B cell (primary cell): ENCODE measurements around the gene DAG1. TPM values are rescaled to one million over a fixed set of nuclear protein-coding genes. Genes with fewer than 3 reads are reported as not detected.

Experiments
- ATAC-seq: fragments of 200-7000 bp; cut with Tn5 transposase; one replicate; pipeline ENCODE4 v1.10.0; 2021; ENCODE audit warnings: low read depth, mild to moderate bottlenecking, moderate number of reproducible peaks, moderate library complexity
- CTCF ChIA-PET: fragments of 350-600 bp; sonication (Branson Sonifier 250); formaldehyde crosslinking; loops from one replicate; lab custom pipeline; 2021; ENCODE audit warnings: antibody characterized with exemption, inconsistent platforms; lab: Charles Lee
- POLR2A ChIA-PET: fragments of 350-600 bp; sonication (Branson Sonifier 250); formaldehyde crosslinking; loops from one replicate; lab custom pipeline; 2021; ENCODE audit warnings: antibody characterized with exemption; lab: Charles Lee
- DNase-seq: peaks from one replicate; pipeline ENCODE4 v3.0.0; 2013
- H2AFZ ChIP-seq: 2 replicates; pipeline ENCODE4 v1.6.1; 2012; ENCODE audit warnings: mild to moderate bottlenecking, low read depth, low read length; ENCODE audit not compliant: insufficient read depth, poor library complexity, severe bottlenecking
- H3K27ac ChIP-seq, 2 donors: 1 replicate in 1 of 2; 2 replicates in 1 of 2; pipeline ENCODE4 v1.5.1; 2012 to 2013; ENCODE audit warnings: low read length in 2 of 2, mild to moderate bottlenecking in 2 of 2, moderate library complexity in 1 of 2
- H3K27me3 ChIP-seq, 4 experiments: fragments of 200-600 bp in 1 of 4; sonication (generic) in 1 of 4; replicated peaks in 1 of 4; 1 replicate in 2 of 4; 2 replicates in 2 of 4; pipeline versions ENCODE4 v1.6.1 to v1.7.0; 2013 to 2016; ENCODE audit warnings: low read length in 3 of 4, mild to moderate bottlenecking in 2 of 4, mixed read lengths in 1 of 4, moderate library complexity in 1 of 4; ENCODE audit not compliant: insufficient read depth in 4 of 4, control insufficient read depth in 3 of 4; ENCODE audit errors: control extremely low read depth in 1 of 4
- H3K36me3 ChIP-seq, 2 experiments: replicated peaks in 1 of 2; 1 replicate in 1 of 2; 2 replicates in 1 of 2; pipeline versions ENCODE4 v1.6.1 to v1.7.1; 2013; ENCODE audit warnings: low read length in 1 of 2; ENCODE audit not compliant: insufficient read depth in 2 of 2, control insufficient read depth in 1 of 2; ENCODE audit errors: control extremely low read depth in 1 of 2, extremely low read depth in 1 of 2
- H3K4me1 ChIP-seq, 2 donors: fragments of 200-600 bp in 1 of 2; sonication (generic) in 1 of 2; 1 replicate in 1 of 2; 2 replicates in 1 of 2; pipeline versions ENCODE4 v1.5.1 to v1.6.1; 2013 to 2017; ENCODE audit warnings: low read length in 2 of 2; ENCODE audit not compliant: control insufficient read depth in 2 of 2, insufficient read depth in 2 of 2
- H3K4me2 ChIP-seq: replicated peaks from 2 replicates; pipeline ENCODE3; 2012; ENCODE audit warnings: mild to moderate bottlenecking, low read depth, low read length; ENCODE audit not compliant: poor library complexity, severe bottlenecking
- H3K4me3 ChIP-seq, 5 experiments: fragments of 200-600 bp in 1 of 5; sonication (generic) in 1 of 5; 1 replicate in 3 of 5; 2 replicates in 2 of 5; pipeline versions ENCODE4 v1.5.1 to v1.7.0; 2011 to 2016; ENCODE audit warnings: low read length in 4 of 5, mild to moderate bottlenecking in 4 of 5, low read depth in 2 of 5, control low read depth in 1 of 5, moderate library complexity in 1 of 5; ENCODE audit not compliant: insufficient read depth in 1 of 5; ENCODE audit errors: control extremely low read depth in 1 of 5, extremely low read depth in 1 of 5
- H3K79me2 ChIP-seq: fragments of 200-600 bp; sonication (generic); one replicate; pipeline ENCODE4 v1.6.0; 2016; ENCODE audit warnings: low read length; ENCODE audit not compliant: control insufficient read depth, insufficient read depth
- H3K9ac ChIP-seq: fragments of 200-600 bp; sonication (generic); 2 replicates; pipeline ENCODE4 v1.6.1; 2017; ENCODE audit warnings: mild to moderate bottlenecking, low read length, moderate library complexity
- H3K9me3 ChIP-seq, 3 donors: one replicate each; pipeline versions ENCODE4 v1.6.1 to v1.7.1; 2013; ENCODE audit warnings: low read length in 2 of 3; ENCODE audit not compliant: control insufficient read depth in 2 of 3, insufficient read depth in 1 of 3; ENCODE audit errors: control extremely low read depth in 1 of 3
- H4K20me1 ChIP-seq: 2 replicates; pipeline ENCODE4 v1.6.0; 2012; ENCODE audit warnings: mild to moderate bottlenecking, low read length; ENCODE audit not compliant: insufficient read depth, control insufficient read depth, poor library complexity, severe bottlenecking
- H3K27ac Mint-ChIP-seq: one replicate; pipeline ENCODE4 v1.8.0; 2021; ENCODE audit warnings: mixed read lengths
- H3K27me3 Mint-ChIP-seq: one replicate; pipeline ENCODE4 v1.8.0; 2021; ENCODE audit warnings: mixed read lengths
- H3K4me1 Mint-ChIP-seq: one replicate; pipeline ENCODE4 v1.8.0; 2021; ENCODE audit warnings: mixed read lengths
- H3K4me3 Mint-ChIP-seq: one replicate; pipeline ENCODE4 v1.8.0; 2021; ENCODE audit warnings: mixed read lengths
- H3K9me3 Mint-ChIP-seq: one replicate; pipeline ENCODE4 v1.8.0; 2022; ENCODE audit warnings: mixed read lengths; ENCODE audit not compliant: insufficient read depth
- CTCF ChIP-seq: fragments of 200-600 bp; IDR thresholded peaks from one replicate; pipeline ENCODE4 v1.8.0; 2022; ENCODE audit warnings: antibody characterized with exemption, mild to moderate bottlenecking
- EZH2 ChIP-seq: IDR thresholded peaks from 2 replicates; pipeline ENCODE4 v1.6.1; 2012; ENCODE audit warnings: borderline replicate concordance, low read depth, mild to moderate bottlenecking, moderate library complexity, low read length; ENCODE audit not compliant: insufficient read depth, poor library complexity, severe bottlenecking
- WGBS: methylation state at CpG from one replicate; pipeline ENCODE4 v1.1.5; 2013; ENCODE audit warnings: missing lambda C conversion rate; ENCODE audit not compliant: insufficient coverage; 5-methylcytosine and 5-hydroxymethylcytosine counted together
- intact Hi-C: fragments of 100-400 bp; cut with micrococcal nuclease; formaldehyde crosslinking; loops from one replicate; pipeline ENCODE4 v1.10.0; 2022
- polyA plus RNA-seq: library from polyadenylated mRNA; depleted of rRNA; stranded (reverse); fragments of >200 nt; gene quantifications from 2 replicates; pipeline ENCODE4 v1.2.3, GENCODE V29; 2012
- total RNA-seq, 2 donors: library from RNA; stranded (reverse); fragments of 120-200 nt in 1 of 2; gene quantifications; 1 replicate in 1 of 2; 2 replicates in 1 of 2; pipeline versions ENCODE4 v1.2.3 to v1.2.4, GENCODE V29; 2013 to 2022

The DAG1 gene
- total and polyA plus RNA-seq, 2 donors (not counting 1 experiment from before 2014, with no cell fraction given), result 9.6 to 27.2 TPM

- no peak overlapping the region for H3K27ac Mint-ChIP-seq
- POLR2A ChIA-PET, result no interaction called here
Observed at GRCh38 chr3:49497606-49498005, 27.5 kb downstream of the DAG1 start.

GRCh38 chr3:49498239-49498638, 28.2 kb downstream of the DAG1 start:
- no peak overlapping the region for H2AFZ ChIP-seq
- intact Hi-C loops, result no loop called here
- H3K9me3 Mint-ChIP-seq, result peaks cover 2% of the 10 kb centered on the region
- no peak for TF ChIP-seq CTCF
- no peak for TF ChIP-seq EZH2
- H3K4me3 Mint-ChIP-seq, result no peak overlapping the region
- ChIA-PET CTCF (interaction anchor here (1.0 kb wide), 1 partner anchor 41 kb away, joined by 3 read pairs; no protein-coding TSS in a partner anchor), POLR2A (no interaction called here)
- peaks cover 37% of the 10 kb centered on the region for H4K20me1 ChIP-seq
- H3K27me3 ChIP-seq, result no peaks in the 10 kb centered on the region
- no peak overlapping the region for H3K27ac Mint-ChIP-seq
- H3K4me1 Mint-ChIP-seq, result peaks cover 18% of the 10 kb centered on the region
- no peak overlapping the region for H3K9ac ChIP-seq
- H3K4me3 ChIP-seq, result no peak overlapping the region
- no peaks in the 10 kb centered on the region for H3K9me3 ChIP-seq
- H3K27ac ChIP-seq, result no peak overlapping the region
- ATAC-seq (no peak), DNase-seq (no peak)
- no peak overlapping the region for H3K4me2 ChIP-seq
- H3K27me3 Mint-ChIP-seq, result no peaks in the 10 kb centered on the region
- peaks cover 8 to 9% of the 10 kb centered on the region in 2 donors for H3K4me1 ChIP-seq
- H3K79me2 ChIP-seq, result peaks cover 84% of the 10 kb centered on the region
- WGBS, result no CpG with 5 or more reads among the region's 1 CpG
- H3K36me3 ChIP-seq, result peaks cover 0 to 2% of the 10 kb centered on the region in 2 experiments

More at GRCh38 chr3:49497606-49498005, 27.5 kb downstream of the DAG1 start:
- H3K27me3 ChIP-seq, result no peaks in the 10 kb centered on the region
- peaks cover 85% of the 10 kb centered on the region for H3K79me2 ChIP-seq
- ATAC-seq (no peak), DNase-seq (no peak)
- peaks cover 18% of the 10 kb centered on the region for H3K4me1 Mint-ChIP-seq
- CTCF ChIA-PET, result no interaction called here
- H3K36me3 ChIP-seq, result peaks cover 0 to 2% of the 10 kb centered on the region in 2 experiments
- no peaks in the 10 kb centered on the region for H3K27me3 Mint-ChIP-seq
- no peak overlapping the region for H3K4me3 Mint-ChIP-seq
- intact Hi-C loops, result no loop called here
- peaks cover 37% of the 10 kb centered on the region for H4K20me1 ChIP-seq
- H3K9me3 Mint-ChIP-seq, result peaks cover 2% of the 10 kb centered on the region
- H3K9ac ChIP-seq, result no peak overlapping the region
- TF ChIP-seq EZH2 (no peak), CTCF (no peak)
- H2AFZ ChIP-seq, result no peak overlapping the region
- WGBS, result 86% methylated on average over 1 of the region's 4 CpGs
- no peak overlapping the region for H3K27ac ChIP-seq
- H3K4me3 ChIP-seq, result no peak overlapping the region
- H3K9me3 ChIP-seq, result no peaks in the 10 kb centered on the region
- peaks cover 8 to 9% of the 10 kb centered on the region in 2 donors for H3K4me1 ChIP-seq
- no peak overlapping the region for H3K4me2 ChIP-seq
